ENCODE data around the gene ZNF701.
"Not testable (repeated sequence)": the region's sequence is repeated elsewhere in the genome, so short reads cannot be mapped to it uniquely, and the experiment has no call there.

ZNF701 gene

GRCh38 chr19:52567921-52568320 lies 2.2 kb upstream of the ZNF701 start:
- DNase-seq: no peak

GRCh38 chr19:52569638-52569999 lies 468 bp upstream of the ZNF701 start:
- DNase-seq: peak; percentile 79

- no peak for DNase-seq
Observed at GRCh38 chr19:52584736-52585440, 14.8 kb downstream of the ZNF701 start.

GRCh38 chr19:52585604-52586003 lies 15.5 kb downstream of the ZNF701 start:
- no peak for DNase-seq

- DNase-seq: no peak
Observed at GRCh38 chr19:52590728-52591127, 20.6 kb downstream of the ZNF701 start.

- DNase-seq: no peak
Observed at GRCh38 chr19:52592301-52592700, 22.2 kb downstream of the ZNF701 start.

- not testable (repeated sequence) for DNase-seq
Observed at GRCh38 chr19:52593441-52593840, 23.4 kb downstream of the ZNF701 start.

- DNase-seq: no peak
Observed at GRCh38 chr19:52599241-52599640, 29.2 kb downstream of the ZNF701 start.

- DNase-seq: no peak
Observed at GRCh38 chr19:52600639-52601024, 30.5 kb downstream of the ZNF701 start.

- DNase-seq: peak; percentile 77
Observed at GRCh38 chr19:52601025-52601973, 31.2 kb downstream of the ZNF701 start.

- DNase-seq: peak; percentile 8
Observed at GRCh38 chr19:52601974-52602366, 31.9 kb downstream of the ZNF701 start.

GRCh38 chr19:52602941-52603340 lies 32.9 kb downstream of the ZNF701 start:
- no peak for DNase-seq

- no peak for DNase-seq
Observed at GRCh38 chr19:52603558-52604207, 33.6 kb downstream of the ZNF701 start.

- DNase-seq: no peak
Observed at GRCh38 chr19:52613299-52613906, 43.3 kb downstream of the ZNF701 start.

- no peak for DNase-seq
Observed at GRCh38 chr19:52621376-52621775, 51.3 kb downstream of the ZNF701 start.

GRCh38 chr19:52622261-52622660 lies 52.2 kb downstream of the ZNF701 start:
- no peak for DNase-seq

- DNase-seq: no peak
Observed at GRCh38 chr19:52626915-52627314, 56.8 kb downstream of the ZNF701 start.

GRCh38 chr19:52627441-52627840 lies 57.4 kb downstream of the ZNF701 start:
- DNase-seq: not testable (repeated sequence)

GRCh38 chr19:52635786-52636570 lies 65.9 kb downstream of the ZNF701 start:
- no peak for DNase-seq

Data from DMS79 treated with DMSO at 0.1 percent for 48 hours (cell line).